B cell (primary cell): ENCODE measurements around the gene TMEM235. TPM values are rescaled to one million over a fixed set of nuclear protein-coding genes. Genes with fewer than 3 reads are reported as not detected.

ENCODE experiments used
- ATAC-seq: fragments of 200-7000 bp; cut with Tn5 transposase; one replicate; pipeline ENCODE4 v1.10.0; 2021; ENCODE audit warnings: low read depth, mild to moderate bottlenecking, moderate number of reproducible peaks, moderate library complexity
- CTCF ChIA-PET: fragments of 350-600 bp; sonication (Branson Sonifier 250); formaldehyde crosslinking; loops from one replicate; lab custom pipeline; 2021; ENCODE audit warnings: antibody characterized with exemption, inconsistent platforms; lab: Charles Lee
- POLR2A ChIA-PET: fragments of 350-600 bp; sonication (Branson Sonifier 250); formaldehyde crosslinking; loops from one replicate; lab custom pipeline; 2021; ENCODE audit warnings: antibody characterized with exemption; lab: Charles Lee
- DNase-seq: peaks from one replicate; pipeline ENCODE4 v3.0.0; 2013
- H2AFZ ChIP-seq: 2 replicates; pipeline ENCODE4 v1.6.1; 2012; ENCODE audit warnings: mild to moderate bottlenecking, low read depth, low read length; ENCODE audit not compliant: insufficient read depth, poor library complexity, severe bottlenecking
- H3K27ac ChIP-seq, 2 donors: 1 replicate in 1 of 2; 2 replicates in 1 of 2; pipeline ENCODE4 v1.5.1; 2012 to 2013; ENCODE audit warnings: low read length in 2 of 2, mild to moderate bottlenecking in 2 of 2, moderate library complexity in 1 of 2
- H3K27me3 ChIP-seq, 4 experiments: fragments of 200-600 bp in 1 of 4; sonication (generic) in 1 of 4; replicated peaks in 1 of 4; 1 replicate in 2 of 4; 2 replicates in 2 of 4; pipeline versions ENCODE4 v1.6.1 to v1.7.0; 2013 to 2016; ENCODE audit warnings: low read length in 3 of 4, mild to moderate bottlenecking in 2 of 4, mixed read lengths in 1 of 4, moderate library complexity in 1 of 4; ENCODE audit not compliant: insufficient read depth in 4 of 4, control insufficient read depth in 3 of 4; ENCODE audit errors: control extremely low read depth in 1 of 4
- H3K36me3 ChIP-seq, 2 experiments: replicated peaks in 1 of 2; 1 replicate in 1 of 2; 2 replicates in 1 of 2; pipeline versions ENCODE4 v1.6.1 to v1.7.1; 2013; ENCODE audit warnings: low read length in 1 of 2; ENCODE audit not compliant: insufficient read depth in 2 of 2, control insufficient read depth in 1 of 2; ENCODE audit errors: control extremely low read depth in 1 of 2, extremely low read depth in 1 of 2
- H3K4me1 ChIP-seq, 2 donors: fragments of 200-600 bp in 1 of 2; sonication (generic) in 1 of 2; 1 replicate in 1 of 2; 2 replicates in 1 of 2; pipeline versions ENCODE4 v1.5.1 to v1.6.1; 2013 to 2017; ENCODE audit warnings: low read length in 2 of 2; ENCODE audit not compliant: control insufficient read depth in 2 of 2, insufficient read depth in 2 of 2
- H3K4me2 ChIP-seq: replicated peaks from 2 replicates; pipeline ENCODE3; 2012; ENCODE audit warnings: mild to moderate bottlenecking, low read depth, low read length; ENCODE audit not compliant: poor library complexity, severe bottlenecking
- H3K4me3 ChIP-seq, 5 experiments: fragments of 200-600 bp in 1 of 5; sonication (generic) in 1 of 5; 1 replicate in 3 of 5; 2 replicates in 2 of 5; pipeline versions ENCODE4 v1.5.1 to v1.7.0; 2011 to 2016; ENCODE audit warnings: low read length in 4 of 5, mild to moderate bottlenecking in 4 of 5, low read depth in 2 of 5, control low read depth in 1 of 5, moderate library complexity in 1 of 5; ENCODE audit not compliant: insufficient read depth in 1 of 5; ENCODE audit errors: control extremely low read depth in 1 of 5, extremely low read depth in 1 of 5
- H3K79me2 ChIP-seq: fragments of 200-600 bp; sonication (generic); one replicate; pipeline ENCODE4 v1.6.0; 2016; ENCODE audit warnings: low read length; ENCODE audit not compliant: control insufficient read depth, insufficient read depth
- H3K9ac ChIP-seq: fragments of 200-600 bp; sonication (generic); 2 replicates; pipeline ENCODE4 v1.6.1; 2017; ENCODE audit warnings: mild to moderate bottlenecking, low read length, moderate library complexity
- H3K9me3 ChIP-seq, 3 donors: one replicate each; pipeline versions ENCODE4 v1.6.1 to v1.7.1; 2013; ENCODE audit warnings: low read length in 2 of 3; ENCODE audit not compliant: control insufficient read depth in 2 of 3, insufficient read depth in 1 of 3; ENCODE audit errors: control extremely low read depth in 1 of 3
- H4K20me1 ChIP-seq: 2 replicates; pipeline ENCODE4 v1.6.0; 2012; ENCODE audit warnings: mild to moderate bottlenecking, low read length; ENCODE audit not compliant: insufficient read depth, control insufficient read depth, poor library complexity, severe bottlenecking
- H3K27ac Mint-ChIP-seq: one replicate; pipeline ENCODE4 v1.8.0; 2021; ENCODE audit warnings: mixed read lengths
- H3K27me3 Mint-ChIP-seq: one replicate; pipeline ENCODE4 v1.8.0; 2021; ENCODE audit warnings: mixed read lengths
- H3K4me1 Mint-ChIP-seq: one replicate; pipeline ENCODE4 v1.8.0; 2021; ENCODE audit warnings: mixed read lengths
- H3K4me3 Mint-ChIP-seq: one replicate; pipeline ENCODE4 v1.8.0; 2021; ENCODE audit warnings: mixed read lengths
- H3K9me3 Mint-ChIP-seq: one replicate; pipeline ENCODE4 v1.8.0; 2022; ENCODE audit warnings: mixed read lengths; ENCODE audit not compliant: insufficient read depth
- EZH2 ChIP-seq: IDR thresholded peaks from 2 replicates; pipeline ENCODE4 v1.6.1; 2012; ENCODE audit warnings: borderline replicate concordance, low read depth, mild to moderate bottlenecking, moderate library complexity, low read length; ENCODE audit not compliant: insufficient read depth, poor library complexity, severe bottlenecking
- WGBS: methylation state at CpG from one replicate; pipeline ENCODE4 v1.1.5; 2013; ENCODE audit warnings: missing lambda C conversion rate; ENCODE audit not compliant: insufficient coverage; 5-methylcytosine and 5-hydroxymethylcytosine counted together
- intact Hi-C: fragments of 100-400 bp; cut with micrococcal nuclease; formaldehyde crosslinking; loops from one replicate; pipeline ENCODE4 v1.10.0; 2022
- polyA plus RNA-seq: library from polyadenylated mRNA; depleted of rRNA; stranded (reverse); fragments of >200 nt; gene quantifications from 2 replicates; pipeline ENCODE4 v1.2.3, GENCODE V29; 2012
- total RNA-seq, 2 donors: library from RNA; stranded (reverse); fragments of 120-200 nt in 1 of 2; gene quantifications; 1 replicate in 1 of 2; 2 replicates in 1 of 2; pipeline versions ENCODE4 v1.2.3 to v1.2.4, GENCODE V29; 2013 to 2022
- TF ChIP-seq, protein P1 (sequence below): fragments of 200-600 bp; IDR thresholded peaks from one replicate; pipeline ENCODE4 v1.8.0; 2022; ENCODE audit warnings: antibody characterized with exemption, mild to moderate bottlenecking

Gene TMEM235
- total and polyA plus RNA-seq, 2 donors (not counting 1 experiment from before 2014, with no cell fraction given) = not detected

DNA sequence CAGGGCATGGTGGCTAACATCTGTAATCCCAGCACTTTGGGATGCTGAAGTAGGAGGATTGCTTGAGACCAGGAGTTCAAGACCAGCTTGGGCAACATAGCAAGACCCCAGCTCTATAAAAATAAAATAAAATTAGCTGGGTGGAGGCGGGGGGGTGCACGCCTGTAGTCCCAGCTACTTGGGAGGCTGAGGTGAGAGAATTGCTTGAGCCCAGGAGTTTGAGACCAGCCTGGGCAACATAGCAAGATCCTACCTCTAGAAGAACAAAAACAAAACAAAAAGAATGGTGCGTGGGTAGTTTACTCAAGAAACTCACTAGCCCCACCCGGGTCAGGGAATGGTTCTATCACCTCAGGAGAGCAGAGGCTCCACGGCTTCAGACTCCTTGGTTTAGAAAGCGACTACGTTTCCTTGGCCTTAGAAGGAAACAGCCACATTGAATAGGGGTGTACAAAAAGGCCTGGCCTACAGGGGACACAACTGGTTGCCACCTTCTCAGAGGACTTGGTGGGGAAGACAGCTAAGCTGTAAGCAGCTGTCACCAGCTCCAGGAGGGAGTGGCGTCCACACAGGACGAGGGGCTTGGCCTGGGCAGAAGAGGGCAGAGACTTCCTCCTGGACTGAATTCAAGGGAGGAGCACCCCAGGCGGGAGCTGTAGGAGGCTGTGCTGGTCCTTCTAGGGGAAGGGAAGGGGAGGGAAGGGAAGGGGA, 45.3 kb upstream of the TMEM235 start:
- no peaks in the 10 kb centered on the region for H3K9me3 Mint-ChIP-seq
- TF ChIP-seq, protein P1, sequence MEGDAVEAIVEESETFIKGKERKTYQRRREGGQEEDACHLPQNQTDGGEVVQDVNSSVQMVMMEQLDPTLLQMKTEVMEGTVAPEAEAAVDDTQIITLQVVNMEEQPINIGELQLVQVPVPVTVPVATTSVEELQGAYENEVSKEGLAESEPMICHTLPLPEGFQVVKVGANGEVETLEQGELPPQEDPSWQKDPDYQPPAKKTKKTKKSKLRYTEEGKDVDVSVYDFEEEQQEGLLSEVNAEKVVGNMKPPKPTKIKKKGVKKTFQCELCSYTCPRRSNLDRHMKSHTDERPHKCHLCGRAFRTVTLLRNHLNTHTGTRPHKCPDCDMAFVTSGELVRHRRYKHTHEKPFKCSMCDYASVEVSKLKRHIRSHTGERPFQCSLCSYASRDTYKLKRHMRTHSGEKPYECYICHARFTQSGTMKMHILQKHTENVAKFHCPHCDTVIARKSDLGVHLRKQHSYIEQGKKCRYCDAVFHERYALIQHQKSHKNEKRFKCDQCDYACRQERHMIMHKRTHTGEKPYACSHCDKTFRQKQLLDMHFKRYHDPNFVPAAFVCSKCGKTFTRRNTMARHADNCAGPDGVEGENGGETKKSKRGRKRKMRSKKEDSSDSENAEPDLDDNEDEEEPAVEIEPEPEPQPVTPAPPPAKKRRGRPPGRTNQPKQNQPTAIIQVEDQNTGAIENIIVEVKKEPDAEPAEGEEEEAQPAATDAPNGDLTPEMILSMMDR = no peak
- no peak for TF ChIP-seq EZH2
- CTCF ChIA-PET = interaction anchor here (0.5 to 19.2 kb wide), 8 partner anchors 10 to 101 kb away, joined by 3 to 357 read pairs (median 6); no protein-coding TSS in a partner anchor
- no peaks in the 10 kb centered on the region for H3K27me3 ChIP-seq
- peaks cover 12 to 20% of the 10 kb centered on the region in 2 donors for H3K4me1 ChIP-seq
- DNase-seq = peak; percentile 40
- 60% methylated on average over 7 of the region's 10 CpGs for WGBS
- intact Hi-C loops = loop anchor here (2.0 kb wide), 1 partner anchor 17 kb away; the partner anchor contains the start of gene SYNGR2
- H3K27ac ChIP-seq = no peak overlapping the region
- no peak overlapping the region for H2AFZ ChIP-seq
- H3K36me3 ChIP-seq = no peaks in the 10 kb centered on the region
- H3K4me2 ChIP-seq = peak overlapping the region; percentile 100
- H3K27ac Mint-ChIP-seq = peak overlapping the region; percentile 74
- H3K9me3 ChIP-seq = no peaks in the 10 kb centered on the region
- H3K4me3 Mint-ChIP-seq = peak overlapping the region; percentile 73
- no peak overlapping the region for H3K9ac ChIP-seq
- H4K20me1 ChIP-seq = no peaks in the 10 kb centered on the region
- no peak overlapping the region for H3K4me3 ChIP-seq
- ATAC-seq = no peak
- POLR2A ChIA-PET = interaction anchor here (0.6 to 2.0 kb wide), 5 partner anchors 10 to 196 kb away, joined by 3 to 9 read pairs (median 3); partner anchors contain the start of gene SOCS3
- peaks cover 6% of the 10 kb centered on the region for H3K79me2 ChIP-seq
- H3K4me1 Mint-ChIP-seq = peaks cover 16% of the 10 kb centered on the region
- no peaks in the 10 kb centered on the region for H3K27me3 Mint-ChIP-seq
